ENCODE results near the gene CDH4.

CDH4 gene

DNA sequence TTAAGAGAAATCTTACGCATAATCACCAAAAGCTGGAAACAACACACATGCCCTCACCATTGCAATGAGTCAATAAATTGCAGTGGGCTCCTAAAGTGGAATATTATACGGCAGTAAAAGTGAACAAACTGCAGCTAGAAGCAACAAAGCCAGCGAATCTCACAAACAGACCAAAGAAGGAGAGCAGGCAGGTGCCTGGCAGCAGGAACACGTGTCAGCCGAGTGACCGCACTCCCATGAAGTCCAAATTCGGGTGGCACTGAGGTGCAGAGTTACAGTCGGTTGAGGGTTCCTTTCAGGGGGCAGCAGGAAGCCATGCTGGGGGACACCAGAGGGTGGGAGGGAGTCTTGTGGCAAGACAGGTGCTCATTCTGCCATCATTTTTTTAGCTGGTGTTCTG, 500.5 kb downstream of the CDH4 start:
- DNase-seq (ENCODE audit: low read depth in 2 of 2), result no peak

DNA sequence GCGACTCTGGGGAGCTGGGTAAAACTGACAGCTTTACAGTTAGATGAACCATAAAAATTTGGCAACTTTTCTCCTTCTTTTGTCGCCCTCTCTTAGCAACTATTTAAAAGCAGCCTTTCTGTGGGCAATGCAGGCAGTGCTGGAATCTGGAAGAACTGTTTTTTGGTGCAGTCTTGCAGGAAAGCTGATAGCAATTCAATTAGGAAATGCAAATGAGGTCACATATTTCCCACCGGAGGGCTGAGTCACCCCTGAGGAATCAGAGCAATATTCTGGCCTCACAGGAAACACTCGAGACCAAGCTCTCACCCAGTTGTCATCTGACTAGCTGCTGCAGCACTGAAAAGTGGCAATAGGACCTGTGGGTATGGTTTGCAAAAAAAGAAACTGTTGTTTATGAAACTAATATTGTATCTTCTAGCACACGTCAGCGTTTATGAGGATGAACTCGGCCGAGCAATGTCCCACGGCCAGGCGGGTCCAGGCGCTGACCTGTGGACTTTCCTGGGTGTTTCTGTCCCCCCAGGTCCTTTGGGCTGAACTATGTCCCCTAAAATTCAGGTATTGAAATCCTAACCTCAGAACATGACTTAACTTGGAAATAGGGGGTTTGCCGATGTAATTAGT, 501.4 kb downstream of the CDH4 start:
- no peak for DNase-seq (ENCODE audit: low read depth in 2 of 2)

DNA sequence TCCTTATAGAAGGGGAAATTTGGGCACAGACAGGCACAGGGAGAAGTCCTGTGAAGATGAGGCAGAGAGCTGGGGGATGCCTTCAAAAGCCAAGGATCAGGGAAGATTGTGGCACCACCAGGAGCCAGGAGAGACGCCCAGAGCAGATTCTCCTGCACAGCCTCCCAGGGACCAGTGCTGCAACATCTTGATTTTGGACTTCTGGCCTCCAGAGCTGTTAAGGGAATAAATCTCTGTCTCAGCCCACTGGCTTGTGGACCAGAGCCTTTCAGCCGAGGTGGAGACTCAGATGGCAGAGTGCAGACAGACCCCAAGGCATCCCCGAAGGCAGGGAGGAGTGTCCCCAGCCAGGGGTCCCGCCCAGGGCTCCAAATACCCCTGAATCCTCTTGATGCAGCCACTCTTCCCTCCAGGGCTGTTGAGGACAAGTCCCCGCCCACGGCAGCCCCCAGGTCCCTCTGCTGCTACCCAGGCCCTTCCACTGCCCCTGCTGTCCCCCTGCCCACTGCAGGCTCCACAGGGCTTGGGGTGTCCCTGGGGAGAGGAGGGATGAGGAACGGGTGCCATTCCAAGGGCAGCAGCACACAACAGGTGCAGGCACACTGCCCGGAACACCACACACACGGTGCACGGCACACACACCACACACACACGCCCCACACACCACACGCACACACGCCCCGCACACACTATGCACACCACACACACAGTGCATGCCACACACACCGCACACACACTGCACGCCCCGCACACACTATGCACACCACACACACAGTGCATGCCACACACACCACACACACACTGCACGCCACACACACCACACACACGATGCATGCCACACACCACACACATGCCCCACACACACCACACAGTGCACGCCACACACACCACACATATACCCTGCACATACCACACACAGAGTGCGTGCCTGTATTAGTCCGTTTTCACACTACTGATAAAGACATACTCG, 502.2 kb downstream of the CDH4 start:
- no peak for DNase-seq (ENCODE audit: low read depth in 2 of 2)

DNA sequence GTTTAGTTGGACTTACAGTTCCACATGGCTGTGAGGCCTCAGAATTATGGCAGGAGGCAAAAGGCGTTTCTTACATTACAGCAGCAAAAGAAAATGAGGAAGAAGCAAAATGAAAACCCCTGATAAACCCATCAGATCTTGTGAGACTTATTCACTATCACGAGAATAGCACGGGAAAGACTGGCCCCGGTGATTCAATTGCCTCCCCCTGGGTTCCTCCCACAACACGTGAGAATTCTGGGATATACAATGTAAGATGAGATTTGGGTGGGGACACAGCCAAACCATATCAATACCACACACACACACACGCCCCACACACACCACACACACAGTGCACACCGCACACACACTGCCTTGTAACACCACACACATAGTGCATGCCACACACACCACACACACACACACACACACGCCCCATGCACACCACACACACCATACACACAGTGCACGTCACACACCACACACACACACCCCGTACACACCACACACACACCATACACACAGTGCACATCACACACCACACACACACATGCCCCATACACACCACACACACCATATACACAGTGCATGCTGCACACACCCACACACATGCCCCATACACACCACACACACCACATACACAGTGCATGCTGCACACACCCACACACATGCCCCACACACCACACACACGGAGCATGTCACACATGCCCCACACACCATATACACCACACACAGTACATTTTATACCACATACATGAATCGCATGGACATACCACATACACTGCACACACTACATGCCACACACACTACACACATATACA, 503.1 kb downstream of the CDH4 start:
- no peak for DNase-seq (ENCODE audit: low read depth in 2 of 2)

DNA sequence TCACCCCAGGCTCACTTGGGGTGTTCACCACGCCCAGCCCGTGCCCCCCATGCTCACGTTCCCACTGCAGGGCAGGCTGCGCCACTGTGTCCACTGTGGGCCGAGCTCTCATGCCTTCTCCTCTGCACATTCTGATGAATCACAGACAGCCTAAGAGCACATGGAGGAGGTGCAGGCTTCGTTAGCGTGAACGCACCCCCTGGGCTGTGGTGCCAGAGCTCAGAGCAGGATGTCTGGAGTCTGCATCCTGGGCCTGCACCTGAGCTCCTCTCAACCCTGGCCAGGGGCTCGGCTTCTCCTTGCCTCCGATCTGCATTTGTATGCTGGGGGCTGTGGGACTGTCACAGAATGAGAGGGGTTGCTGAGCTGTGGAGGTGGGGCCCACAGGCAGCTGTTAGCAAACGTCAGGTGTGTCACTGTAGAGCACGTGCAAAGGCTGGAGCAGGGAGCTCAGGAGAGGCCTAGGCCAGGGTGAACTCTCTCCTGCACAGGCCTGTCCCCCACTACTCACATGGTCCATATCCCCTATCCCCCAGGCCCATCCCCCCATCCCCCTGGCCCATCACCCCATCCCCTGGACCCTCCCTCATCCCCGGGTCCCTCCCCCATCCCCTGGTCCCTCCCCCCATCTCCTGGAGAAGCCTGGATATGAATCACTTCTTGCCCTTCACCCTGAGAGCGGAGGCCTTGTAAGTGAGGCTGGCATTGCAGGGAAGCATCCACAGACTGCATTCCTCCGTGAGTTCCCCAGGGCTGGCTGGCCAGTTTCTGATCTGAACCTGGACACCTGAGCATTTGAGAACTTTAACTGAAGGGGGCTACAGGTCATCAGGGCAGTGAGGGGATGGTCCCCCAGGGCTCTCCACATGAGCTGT, 504.1 kb downstream of the CDH4 start:
- DNase-seq (ENCODE audit: low read depth in 2 of 2), result no peak

DNA sequence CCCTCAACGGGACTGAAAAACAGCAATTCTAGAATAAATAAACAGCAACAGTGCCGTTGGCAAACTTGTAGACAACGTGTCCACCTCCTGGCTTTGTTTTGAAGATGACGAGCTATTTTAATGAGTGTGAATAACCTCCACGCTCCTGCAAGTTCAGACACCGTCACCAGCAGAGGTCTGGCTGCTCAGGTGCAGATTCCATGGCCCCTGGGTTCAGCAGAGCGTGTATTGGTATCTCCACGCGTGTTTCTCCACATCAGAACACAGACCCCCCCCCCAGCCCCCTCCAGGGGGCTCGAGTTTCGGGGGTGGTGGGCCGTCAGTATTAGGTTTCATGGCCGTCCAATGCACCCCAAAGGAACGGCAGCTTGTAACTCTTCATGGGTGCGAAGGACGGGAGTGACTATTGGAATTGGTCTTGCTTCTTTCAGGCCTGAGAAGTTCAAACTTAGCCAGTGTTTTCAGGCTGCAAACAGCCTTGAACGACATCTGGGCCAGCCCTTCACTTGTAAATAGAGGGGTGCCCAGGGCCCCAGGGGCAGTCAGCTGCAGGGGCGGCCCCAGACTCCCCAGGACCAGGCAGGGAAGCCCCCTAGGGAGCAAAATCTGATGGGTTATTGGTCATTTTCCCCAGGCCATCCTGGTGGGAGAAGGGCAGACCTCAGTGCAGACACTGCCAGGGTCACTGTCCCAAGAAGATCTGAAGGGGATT, 505.1 kb downstream of the CDH4 start:
- DNase-seq (ENCODE audit: low read depth in 2 of 2), result no peak

DNA sequence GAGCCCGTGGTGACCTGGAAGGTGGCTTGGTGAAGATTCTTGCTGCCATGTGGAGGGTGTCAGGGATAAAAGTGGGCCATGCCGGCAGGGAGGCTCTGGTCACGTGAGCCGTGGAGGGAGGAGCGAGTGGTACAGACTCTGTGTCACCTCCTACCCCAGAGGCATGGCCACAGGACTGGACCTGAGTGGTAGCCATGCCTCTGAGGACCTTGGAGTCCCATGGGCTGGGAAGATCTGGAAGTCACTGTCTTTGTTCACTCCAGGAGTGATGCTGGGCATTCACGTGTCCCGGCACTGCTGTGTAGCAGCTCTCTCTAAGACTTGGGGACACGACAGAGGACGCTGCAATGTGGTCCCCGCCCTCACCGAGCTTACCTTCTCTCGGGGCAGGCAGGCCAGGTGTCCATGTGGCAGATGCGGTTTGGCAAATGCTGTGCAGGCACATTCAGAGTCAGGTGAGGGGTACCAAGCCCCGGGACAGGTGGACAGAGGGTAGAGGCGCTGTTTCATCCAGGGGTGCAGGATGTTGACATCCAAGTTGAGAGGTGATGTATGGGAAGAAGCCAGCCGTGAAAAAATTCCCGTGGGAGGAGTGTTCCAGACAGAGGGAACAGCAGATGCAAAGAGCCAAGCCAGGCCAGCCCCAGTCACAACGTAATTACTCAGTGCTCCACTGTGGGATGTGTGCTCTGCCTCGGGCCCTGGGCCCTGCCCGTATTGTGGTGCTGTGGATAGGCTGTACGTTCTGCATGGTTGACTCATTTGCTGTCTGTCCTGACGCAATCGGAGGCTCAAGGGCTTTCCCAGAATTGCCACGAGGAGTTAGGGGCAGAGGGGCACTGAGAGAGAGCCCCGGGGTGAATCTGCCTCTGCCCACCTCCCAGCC, 505.9 kb downstream of the CDH4 start:
- no peak for DNase-seq (ENCODE audit: low read depth in 2 of 2)

DNA sequence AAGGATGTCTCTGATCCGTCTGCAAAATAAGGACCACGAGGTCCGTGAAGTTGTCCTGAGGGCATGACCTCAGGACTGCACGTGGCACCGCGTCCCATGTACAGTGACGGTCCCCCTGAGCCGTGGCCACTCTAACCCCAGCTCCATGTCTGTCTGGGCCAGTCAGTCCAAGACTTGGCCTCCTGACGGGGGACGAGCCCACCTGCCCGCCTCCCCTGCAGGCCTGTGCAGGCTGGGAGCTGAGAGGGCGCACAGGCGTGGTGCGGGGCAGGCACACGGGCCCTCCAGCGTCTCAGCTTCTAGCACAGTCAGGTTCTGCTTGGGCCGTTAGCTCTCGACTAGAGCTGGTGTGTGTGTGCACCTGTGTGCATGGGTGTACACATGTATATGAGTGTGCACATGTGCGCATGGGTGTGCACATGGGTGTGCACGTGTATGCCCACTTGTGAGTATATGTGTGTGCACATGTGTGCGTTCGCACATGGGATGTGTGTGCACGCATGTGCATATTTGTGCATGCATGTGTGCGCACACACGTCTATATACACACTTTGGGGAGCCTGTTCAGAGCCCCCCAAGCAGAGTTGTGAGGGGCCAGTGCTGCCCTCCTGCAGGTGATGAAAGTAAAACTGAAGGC, 506.6 kb downstream of the CDH4 start:
- no peak for DNase-seq (ENCODE audit: low read depth in 2 of 2)

DNA sequence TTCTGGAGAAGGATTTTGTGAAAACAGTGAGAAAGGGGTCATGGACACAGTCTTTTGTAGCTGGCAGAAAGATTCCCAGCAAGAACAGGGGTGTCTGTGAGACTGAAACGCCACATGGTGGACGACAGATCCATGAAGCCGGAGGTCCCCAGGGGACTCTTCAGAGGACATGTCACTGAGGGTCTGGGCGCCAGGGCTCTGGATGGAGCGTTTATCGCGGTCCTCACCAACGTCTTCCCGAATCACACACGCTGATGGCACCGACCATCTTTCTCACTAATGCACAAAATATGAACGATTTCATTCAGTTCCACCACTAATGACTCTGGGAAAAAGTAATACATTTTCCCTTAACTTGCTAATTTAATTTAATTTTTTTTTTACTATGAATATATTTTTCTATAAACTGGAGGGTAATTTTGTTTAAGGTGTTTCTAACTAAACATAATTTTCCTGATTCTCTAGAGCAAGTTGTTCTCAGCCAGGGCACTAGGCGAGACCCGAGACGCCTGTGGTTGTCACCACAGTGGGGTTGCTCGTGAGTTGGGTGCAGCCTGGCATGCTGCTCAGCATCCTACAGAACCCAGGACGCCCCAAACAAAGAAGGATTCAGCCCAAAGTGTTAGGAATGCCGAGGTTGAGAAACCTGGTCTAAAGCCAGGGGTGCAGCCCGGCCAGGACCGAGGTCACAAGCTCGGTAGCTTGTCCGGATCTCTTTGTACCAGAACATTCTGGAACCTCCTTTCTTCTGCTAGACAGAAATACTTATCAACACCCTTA, 507.4 kb downstream of the CDH4 start:
- no peak for DNase-seq (ENCODE audit: low read depth in 2 of 2)

DNA sequence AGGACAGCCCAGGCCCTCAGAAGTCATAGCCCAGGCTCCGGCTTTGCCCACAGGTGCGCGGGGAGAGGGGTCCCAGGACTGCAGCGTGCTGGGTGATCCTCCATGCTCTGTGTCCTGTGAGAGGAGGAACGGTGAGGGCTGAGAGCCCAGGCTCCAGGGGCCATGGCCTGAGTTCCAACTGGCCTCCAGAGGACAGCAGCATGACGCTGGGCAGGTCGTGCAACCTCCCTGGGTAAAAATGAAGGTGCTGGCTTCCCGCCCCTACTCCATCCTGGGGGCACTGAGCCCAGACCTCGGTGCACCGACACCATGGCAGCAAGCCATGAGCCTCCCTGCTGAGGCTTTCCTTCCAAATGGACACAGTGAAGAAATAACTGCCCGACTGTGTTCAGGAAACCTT, 508.3 kb downstream of the CDH4 start:
- DNase-seq (ENCODE audit: low read depth in 2 of 2), result no peak

DNA sequence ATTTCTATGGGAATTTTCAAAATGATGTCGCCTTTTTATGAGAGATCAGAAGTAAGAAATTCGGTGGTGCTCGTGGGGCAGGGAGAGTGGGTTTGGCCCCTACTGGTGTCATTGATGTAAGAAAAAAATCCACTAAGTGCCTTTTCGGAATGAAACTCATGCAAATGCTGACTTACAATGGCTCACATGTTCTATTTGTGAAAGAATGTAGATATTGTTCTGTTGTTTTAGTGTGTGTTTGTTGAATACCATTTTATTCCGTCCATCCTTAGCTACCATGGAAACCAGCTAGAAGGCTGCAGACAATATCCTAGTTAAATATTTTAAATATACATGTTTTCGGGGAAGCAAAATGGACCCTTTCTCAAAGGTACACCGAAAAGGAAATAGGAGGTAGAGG, 508.7 kb downstream of the CDH4 start:
- no peak for DNase-seq (ENCODE audit: low read depth in 2 of 2)

DNA sequence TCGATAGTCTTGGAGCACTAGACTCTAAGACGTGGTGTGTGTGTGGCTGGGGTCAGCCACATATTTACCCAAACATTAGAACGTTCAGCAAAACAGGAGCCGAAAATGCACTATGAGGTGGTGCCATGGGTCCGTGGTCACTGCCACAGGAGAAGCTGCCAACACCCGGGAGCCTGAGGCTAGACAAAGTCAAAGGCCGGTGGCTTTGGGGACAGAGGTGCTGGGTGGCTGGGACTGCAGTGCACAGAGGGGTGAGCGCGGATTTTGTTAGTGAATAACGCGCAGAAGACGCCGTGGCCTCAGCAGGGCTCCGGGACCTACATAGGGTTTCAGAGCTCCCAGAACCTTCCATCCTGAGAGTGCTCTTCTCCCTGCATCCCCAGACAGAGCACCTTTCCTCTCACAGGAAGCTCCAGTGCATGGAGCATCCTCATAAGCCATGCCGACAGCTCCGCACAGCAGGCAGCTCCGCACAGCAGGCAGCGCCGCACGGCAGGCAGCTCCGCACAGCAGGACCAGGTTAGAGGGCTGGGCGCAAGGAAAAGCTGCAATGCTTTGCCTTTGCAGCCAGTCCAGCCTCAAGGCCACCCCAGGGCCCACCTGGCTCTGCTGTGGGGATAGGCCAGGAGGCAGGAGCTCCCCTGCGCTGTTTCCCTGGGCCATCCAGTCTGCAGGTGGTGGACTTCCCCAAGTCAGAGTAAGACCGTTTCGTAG, 509.5 kb downstream of the CDH4 start:
- no peak for DNase-seq (ENCODE audit: low read depth in 2 of 2)

DNA sequence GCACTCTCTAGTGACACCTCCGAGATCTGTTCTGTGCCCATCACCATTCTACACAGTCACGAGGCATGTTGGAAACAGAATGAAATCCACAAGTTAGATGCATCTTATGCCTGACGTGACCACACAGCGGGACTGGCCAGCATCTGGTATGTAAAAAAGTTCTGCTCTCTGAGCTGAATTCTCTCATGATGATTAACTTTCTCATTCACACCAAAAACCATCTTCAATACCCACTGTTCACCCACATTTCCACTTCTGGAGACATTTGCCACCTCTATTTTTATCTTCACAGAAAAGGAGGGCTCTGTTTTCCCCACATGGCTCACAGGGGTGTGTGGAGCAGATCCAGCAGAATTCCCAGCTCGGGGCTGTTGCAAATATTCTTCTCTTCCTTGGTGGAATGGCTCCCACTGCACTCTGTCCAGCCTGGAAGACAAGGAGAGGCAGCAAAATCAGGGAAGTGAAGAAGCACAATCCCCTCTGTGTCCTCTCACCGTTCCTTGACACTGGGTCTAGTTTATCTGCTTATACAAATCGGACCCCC, 510.2 kb downstream of the CDH4 start:
- DNase-seq (ENCODE audit: low read depth in 2 of 2), result no peak

DNA sequence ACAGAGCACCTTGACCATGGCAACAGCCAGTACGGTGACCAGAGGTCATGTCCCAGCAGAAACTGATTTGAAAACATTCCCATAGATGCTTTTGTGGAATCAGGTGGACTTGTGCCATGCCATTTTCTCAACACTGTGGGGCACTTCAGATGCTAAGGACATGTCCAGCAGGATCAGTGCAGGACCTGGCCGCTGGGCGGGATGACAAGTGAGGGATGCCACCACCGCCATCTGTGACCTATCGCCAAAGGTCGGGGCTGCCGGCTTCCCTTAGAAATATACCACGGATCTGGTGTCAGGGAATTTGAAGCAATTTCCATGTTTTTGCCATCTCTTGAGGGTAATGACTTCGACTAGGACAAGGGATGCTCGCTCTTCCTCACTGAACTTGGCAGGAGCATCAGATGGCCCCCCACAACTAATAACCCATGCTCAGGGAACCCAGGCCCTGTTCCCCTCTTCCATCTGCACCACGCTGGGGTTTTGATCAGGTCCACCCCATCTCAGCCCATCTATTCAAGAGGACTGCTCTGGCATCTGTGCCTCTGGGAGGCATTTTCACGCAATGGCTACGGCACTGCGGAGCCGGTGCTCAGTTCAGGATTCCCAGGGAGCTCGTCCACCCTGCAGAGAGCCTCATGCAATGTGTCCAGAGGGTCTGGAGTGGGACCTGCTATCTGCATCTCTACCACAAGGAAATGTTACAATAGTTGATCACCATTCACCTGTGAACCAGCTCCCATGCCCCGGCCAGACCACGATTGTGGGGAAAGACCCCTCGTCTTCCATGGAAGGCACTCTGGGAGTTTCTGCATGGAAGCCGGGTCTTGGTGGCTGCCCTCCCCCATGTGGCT, 511.1 kb downstream of the CDH4 start:
- no peak for DNase-seq (ENCODE audit: low read depth in 2 of 2)

DNA sequence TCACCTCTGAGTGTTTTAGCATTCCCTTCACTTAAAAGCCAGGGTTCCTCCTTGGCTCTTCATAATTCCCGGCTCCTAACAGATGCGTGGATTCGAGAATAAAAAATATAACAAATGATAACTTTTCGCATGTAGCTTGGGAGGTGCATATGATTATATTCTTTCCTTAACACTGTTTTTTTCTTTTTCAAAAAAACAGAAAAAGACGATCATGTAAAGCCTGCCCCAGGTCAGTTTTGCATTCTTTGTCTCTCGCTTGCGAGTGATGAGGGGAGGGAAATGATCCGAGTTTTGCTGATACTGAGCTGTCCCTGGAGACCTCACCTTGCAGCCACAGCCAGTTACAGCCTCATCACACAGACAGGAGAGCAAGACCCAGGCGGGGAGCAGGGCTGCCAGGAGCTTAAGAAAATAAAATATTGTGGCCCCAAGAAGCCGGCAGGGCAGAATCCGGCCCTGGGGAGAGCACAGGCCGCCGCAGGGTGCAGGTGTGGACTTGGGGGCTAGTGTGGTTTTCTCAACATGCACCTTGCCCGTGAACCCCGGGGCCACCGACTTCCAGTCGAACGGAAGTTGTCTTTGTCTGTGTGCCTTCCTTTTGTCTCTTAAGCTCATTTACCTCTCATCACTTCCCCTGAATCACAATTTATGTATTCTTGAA, 511.8 kb downstream of the CDH4 start:
- no peak for DNase-seq (ENCODE audit: low read depth in 2 of 2)

DNA sequence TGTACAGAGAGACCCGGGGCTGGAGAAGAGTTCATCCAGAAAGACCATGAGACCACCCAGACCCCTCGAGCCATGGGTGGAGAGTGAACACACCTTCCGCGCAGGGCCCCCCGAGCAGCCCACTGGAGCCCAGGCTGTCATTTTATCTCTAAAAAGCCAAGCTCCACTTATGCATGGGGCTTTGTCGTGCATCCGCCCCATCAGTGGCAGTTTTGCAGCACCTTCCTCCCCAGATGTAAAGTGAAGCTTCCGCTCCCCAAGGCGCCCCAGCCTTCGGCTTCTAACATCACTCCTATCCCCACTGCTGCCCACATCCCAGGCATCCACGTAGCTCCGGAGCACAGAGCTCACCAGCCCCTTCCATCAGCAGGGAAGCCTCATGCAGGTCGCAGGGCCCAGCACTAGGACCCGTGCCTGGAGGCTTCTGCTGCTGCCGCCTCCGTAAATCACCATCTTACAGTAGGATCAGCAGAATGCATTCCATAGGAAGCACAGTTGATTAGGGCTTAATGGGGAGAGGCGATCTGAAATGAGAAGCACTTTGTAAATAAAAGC, 512.5 kb downstream of the CDH4 start:
- no peak for DNase-seq (ENCODE audit: low read depth in 2 of 2)
